Tibial artery (tissue), 4 donors: ENCODE results near the gene UBALD1.

Experiments
- DNase-seq, 2 donors: peaks; one replicate each; pipeline ENCODE4 v3.0.0-alpha.2; 2019
- H3K27ac ChIP-seq, 2 donors: fragments of 200-600 bp; sonication (generic) in 1 of 2; 1 replicate in 1 of 2; 2 replicates in 1 of 2; pipeline ENCODE4 v1.5.1; 2018 to 2019; ENCODE audit warnings: mild to moderate bottlenecking in 1 of 2
- H3K27me3 ChIP-seq, 2 donors: fragments of 200-600 bp; sonication (generic) in 1 of 2; one replicate each; pipeline versions ENCODE4 v1.5.1 to v1.6.0; 2016 to 2019
- H3K36me3 ChIP-seq, 3 donors: fragments of 200-600 bp; sonication (generic) in 2 of 3; one replicate each; pipeline ENCODE4 v1.5.1; 2016 to 2019; ENCODE audit warnings: mild to moderate bottlenecking in 2 of 3
- H3K4me1 ChIP-seq, 4 donors: fragments of 200-600 bp; sonication (generic) in 2 of 4; 1 replicate in 3 of 4; 2 replicates in 1 of 4; pipeline ENCODE4 v1.5.1; 2016 to 2019
- H3K4me3 ChIP-seq, 2 donors: fragments of 200-600 bp; sonication (generic) in 1 of 2; 1 replicate in 1 of 2; 2 replicates in 1 of 2; pipeline ENCODE4 v1.5.1; 2018 to 2019; ENCODE audit warnings: mild to moderate bottlenecking in 2 of 2
- H3K9me3 ChIP-seq, 3 donors: fragments of 200-600 bp; sonication (generic) in 1 of 3; one replicate each; pipeline ENCODE4 v1.5.1; 2016 to 2019
- CTCF ChIP-seq, 2 experiments: fragments of 200-600 bp in 1 of 2; fragments of 450-650 bp in 1 of 2; IDR thresholded peaks; one replicate each; pipeline ENCODE4 v1.5.1; 2017 to 2019; ENCODE audit warnings: antibody characterized with exemption in 2 of 2, mild to moderate bottlenecking in 1 of 2, moderate library complexity in 1 of 2
- intact Hi-C: fragments of 100-400 bp; cut with DNase I; formaldehyde crosslinking; loops from one replicate; pipeline ENCODE4 v1.15.0; 2023; ENCODE audit warnings: low total_unique reads

The UBALD1 gene

GRCh38 chr16:4564661-4565267 is 49.9 kb downstream of the UBALD1 start:
- H3K4me3 ChIP-seq = no peak overlapping the region
- DNase-seq = no peak
- intact Hi-C loops = no loop called here
- TF ChIP-seq CTCF (IDR thresholded peaks at IDR 0.05) = no peak
- no peak overlapping the region for H3K27ac ChIP-seq
- H3K36me3 ChIP-seq = no peaks in the 10 kb centered on the region
- H3K27me3 ChIP-seq = peaks cover 0 to 5% of the 10 kb centered on the region in 2 donors
- no peaks in the 10 kb centered on the region for H3K9me3 ChIP-seq
- no peaks in the 10 kb centered on the region for H3K4me1 ChIP-seq

GRCh38 chr16:4561596-4561995 is 53.1 kb downstream of the UBALD1 start:
- intact Hi-C loops = no loop called here
- no peaks in the 10 kb centered on the region for H3K4me1 ChIP-seq
- TF ChIP-seq CTCF (IDR thresholded peaks at IDR 0.05) = no peak
- no peak overlapping the region for H3K4me3 ChIP-seq
- H3K27ac ChIP-seq = no peak overlapping the region
- H3K9me3 ChIP-seq = no peaks in the 10 kb centered on the region
- no peaks in the 10 kb centered on the region for H3K36me3 ChIP-seq
- peaks cover 0 to 19% of the 10 kb centered on the region in 2 donors for H3K27me3 ChIP-seq
- DNase-seq = no peak
